Measurements from ENCODE around the gene TXN.
"Not testable (repeated sequence)": the region's sequence is repeated elsewhere in the genome, so short reads cannot be mapped to it uniquely, and the experiment has no call there.

Gene TXN

GRCh38 chr9:110207071-110207641 is 49.2 kb downstream of the TXN start:
- Histone ChIP-seq H3K4me1 (ENCODE audit: insufficient read depth, poor library complexity, severe bottlenecking) (peaks cover 3% of the 10 kb centered on the region), H3K27ac (ENCODE audit: poor library complexity, severe bottlenecking) (no peak overlapping the region), H3K9me3 (ENCODE audit: severe bottlenecking) (no peaks in the 10 kb centered on the region), H3K36me3 (ENCODE audit: low read depth) (no peaks in the 10 kb centered on the region), H3K27me3 (ENCODE audit: insufficient read depth, poor library complexity, severe bottlenecking) (no peaks in the 10 kb centered on the region), H3K4me3 (ENCODE audit: severe bottlenecking) (no peak overlapping the region)
- DNase-seq (ENCODE audit: low spot score) (no peak), ATAC-seq (ENCODE audit: low read depth) (no peak)
- TF ChIP-seq, protein P1, sequence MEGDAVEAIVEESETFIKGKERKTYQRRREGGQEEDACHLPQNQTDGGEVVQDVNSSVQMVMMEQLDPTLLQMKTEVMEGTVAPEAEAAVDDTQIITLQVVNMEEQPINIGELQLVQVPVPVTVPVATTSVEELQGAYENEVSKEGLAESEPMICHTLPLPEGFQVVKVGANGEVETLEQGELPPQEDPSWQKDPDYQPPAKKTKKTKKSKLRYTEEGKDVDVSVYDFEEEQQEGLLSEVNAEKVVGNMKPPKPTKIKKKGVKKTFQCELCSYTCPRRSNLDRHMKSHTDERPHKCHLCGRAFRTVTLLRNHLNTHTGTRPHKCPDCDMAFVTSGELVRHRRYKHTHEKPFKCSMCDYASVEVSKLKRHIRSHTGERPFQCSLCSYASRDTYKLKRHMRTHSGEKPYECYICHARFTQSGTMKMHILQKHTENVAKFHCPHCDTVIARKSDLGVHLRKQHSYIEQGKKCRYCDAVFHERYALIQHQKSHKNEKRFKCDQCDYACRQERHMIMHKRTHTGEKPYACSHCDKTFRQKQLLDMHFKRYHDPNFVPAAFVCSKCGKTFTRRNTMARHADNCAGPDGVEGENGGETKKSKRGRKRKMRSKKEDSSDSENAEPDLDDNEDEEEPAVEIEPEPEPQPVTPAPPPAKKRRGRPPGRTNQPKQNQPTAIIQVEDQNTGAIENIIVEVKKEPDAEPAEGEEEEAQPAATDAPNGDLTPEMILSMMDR (IDR thresholded peaks at IDR 0.05; ENCODE audit: poor library complexity, severe bottlenecking) = no peak

GRCh38 chr9:110206389-110206788 is 49.9 kb downstream of the TXN start:
- no peak overlapping the region for H3K27ac ChIP-seq (ENCODE audit: poor library complexity, severe bottlenecking)
- no peak overlapping the region for H3K4me3 ChIP-seq (ENCODE audit: severe bottlenecking)
- ATAC-seq (ENCODE audit: low read depth) = no peak
- TF ChIP-seq, protein P1 (IDR thresholded peaks at IDR 0.05; ENCODE audit: poor library complexity, severe bottlenecking) = no peak
- H3K9me3 ChIP-seq (ENCODE audit: severe bottlenecking) = no peaks in the 10 kb centered on the region
- H3K27me3 ChIP-seq (ENCODE audit: insufficient read depth, poor library complexity, severe bottlenecking) = no peaks in the 10 kb centered on the region
- no peak for DNase-seq (ENCODE audit: low spot score)
- no peaks in the 10 kb centered on the region for H3K36me3 ChIP-seq (ENCODE audit: low read depth)
- H3K4me1 ChIP-seq (ENCODE audit: insufficient read depth, poor library complexity, severe bottlenecking) = peaks cover 3% of the 10 kb centered on the region

GRCh38 chr9:110205612-110206011 is 50.7 kb downstream of the TXN start:
- not testable (repeated sequence) for H3K9me3 ChIP-seq (ENCODE audit: severe bottlenecking); H3K4me1 ChIP-seq (ENCODE audit: insufficient read depth, poor library complexity, severe bottlenecking); H3K36me3 ChIP-seq (ENCODE audit: low read depth); ATAC-seq (ENCODE audit: low read depth); H3K27ac ChIP-seq (ENCODE audit: poor library complexity, severe bottlenecking); DNase-seq (ENCODE audit: low spot score); H3K4me3 ChIP-seq (ENCODE audit: severe bottlenecking); H3K27me3 ChIP-seq (ENCODE audit: insufficient read depth, poor library complexity, severe bottlenecking)

- no peak overlapping the region for H3K4me3 ChIP-seq (ENCODE audit: severe bottlenecking)
- H3K27me3 ChIP-seq (ENCODE audit: insufficient read depth, poor library complexity, severe bottlenecking) = no peaks in the 10 kb centered on the region
- DNase-seq (ENCODE audit: low spot score) (no peak), ATAC-seq (ENCODE audit: low read depth) (no peak)
- H3K36me3 ChIP-seq (ENCODE audit: low read depth) = no peaks in the 10 kb centered on the region
- peaks cover under 1% of the 10 kb centered on the region for H3K4me1 ChIP-seq (ENCODE audit: insufficient read depth, poor library complexity, severe bottlenecking)
- TF ChIP-seq, protein P1 (IDR thresholded peaks at IDR 0.05; ENCODE audit: poor library complexity, severe bottlenecking) = no peak
- no peak overlapping the region for H3K27ac ChIP-seq (ENCODE audit: poor library complexity, severe bottlenecking)
- H3K9me3 ChIP-seq (ENCODE audit: severe bottlenecking) = no peaks in the 10 kb centered on the region
Observed at GRCh38 chr9:110202232-110202631, 54.1 kb downstream of the TXN start.

GRCh38 chr9:110199643-110200042 is 56.7 kb downstream of the TXN start:
- H3K9me3 ChIP-seq (ENCODE audit: severe bottlenecking) = no peaks in the 10 kb centered on the region
- no peak overlapping the region for H3K27ac ChIP-seq (ENCODE audit: poor library complexity, severe bottlenecking)
- H3K36me3 ChIP-seq (ENCODE audit: low read depth) = no peaks in the 10 kb centered on the region
- no peaks in the 10 kb centered on the region for H3K4me1 ChIP-seq (ENCODE audit: insufficient read depth, poor library complexity, severe bottlenecking)
- H3K4me3 ChIP-seq (ENCODE audit: severe bottlenecking) = no peak overlapping the region
- DNase-seq (ENCODE audit: low spot score) (no peak), ATAC-seq (ENCODE audit: low read depth) (no peak)
- TF ChIP-seq, protein P1 (IDR thresholded peaks at IDR 0.05; ENCODE audit: poor library complexity, severe bottlenecking) = no peak
- no peaks in the 10 kb centered on the region for H3K27me3 ChIP-seq (ENCODE audit: insufficient read depth, poor library complexity, severe bottlenecking)

Data from RWPE2 (cell line).